Measurements from ENCODE around the gene FER.

The FER gene

DNA sequence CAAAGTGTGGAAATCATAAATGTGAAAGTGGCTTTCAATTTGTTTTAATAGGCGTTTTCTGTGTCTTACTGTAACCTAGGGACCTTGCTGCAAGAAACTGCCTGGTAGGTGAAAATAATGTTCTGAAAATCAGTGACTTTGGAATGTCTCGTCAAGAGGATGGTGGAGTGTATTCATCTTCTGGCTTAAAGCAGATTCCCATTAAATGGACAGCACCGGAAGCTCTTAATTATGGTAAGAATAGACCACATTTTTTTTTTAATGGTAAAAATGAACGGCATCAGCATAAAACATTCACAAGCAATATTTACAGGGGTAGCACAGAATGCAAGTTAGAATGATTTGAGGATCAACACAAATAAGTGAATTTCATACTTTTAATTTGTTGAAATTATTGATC, 433.0 kb downstream of the FER start:
- DNase-seq (ENCODE audit: low read depth): no peak

GRCh38 chr5:109186759-109187158, 439.1 kb downstream of the FER start:
- no peak for DNase-seq (ENCODE audit: low read depth)

GRCh38 chr5:109191153-109191558, 443.5 kb downstream of the FER start:
- DNase-seq (ENCODE audit: low read depth): no peak

DNA sequence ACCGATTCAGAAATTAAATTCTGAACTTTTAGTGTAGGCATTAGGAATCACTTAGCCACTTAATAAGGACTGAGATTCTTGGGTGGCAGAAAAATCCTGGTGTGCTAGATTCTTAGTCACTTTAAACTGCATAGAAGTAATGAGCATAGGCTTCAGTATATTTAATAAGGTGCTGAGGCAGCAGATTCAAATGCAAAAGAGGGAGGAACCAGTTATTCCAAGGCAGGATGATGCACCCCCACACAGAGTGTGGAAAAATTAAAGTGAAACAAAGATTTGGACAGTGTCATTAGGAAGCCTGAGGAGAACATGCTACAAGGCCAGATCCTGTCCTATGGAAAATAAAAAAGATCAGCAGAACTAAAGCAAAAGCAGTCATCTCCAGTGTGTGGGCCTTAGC, 444.3 kb downstream of the FER start:
- DNase-seq (ENCODE audit: low read depth): no peak

GRCh38 chr5:109192555-109193281, 445.0 kb downstream of the FER start:
- DNase-seq (ENCODE audit: low read depth): no peak

DNA sequence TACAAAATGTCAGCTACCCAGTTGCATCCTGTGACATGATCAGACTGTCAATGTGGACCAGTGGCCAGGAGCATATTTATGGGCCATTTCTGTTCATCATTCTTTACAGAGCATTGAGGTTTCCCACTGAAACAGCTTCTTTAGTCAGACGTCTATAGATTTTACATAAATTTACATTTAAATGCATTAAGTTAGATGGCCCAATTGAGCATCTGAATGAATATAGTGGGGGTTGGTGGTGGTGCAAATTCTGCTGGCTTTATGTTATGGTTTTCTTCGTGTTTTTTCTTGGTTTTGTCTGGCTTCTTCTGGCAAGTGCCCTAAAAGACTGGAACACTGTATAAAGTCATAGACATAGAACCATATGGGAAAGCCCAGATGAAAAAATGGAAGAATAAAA, 448.0 kb downstream of the FER start:
- no peak for DNase-seq (ENCODE audit: low read depth)

- DNase-seq (ENCODE audit: low read depth): no peak
Observed at GRCh38 chr5:109196087-109196822, 448.6 kb downstream of the FER start.

GRCh38 chr5:109196823-109197160, 449.1 kb downstream of the FER start:
- DNase-seq (ENCODE audit: low read depth): no peak

GRCh38 chr5:109199289-109199688, 451.6 kb downstream of the FER start:
- no peak for DNase-seq (ENCODE audit: low read depth)

- no peak for DNase-seq (ENCODE audit: low read depth)
Observed at GRCh38 chr5:109199799-109200620, 452.3 kb downstream of the FER start.

DNA sequence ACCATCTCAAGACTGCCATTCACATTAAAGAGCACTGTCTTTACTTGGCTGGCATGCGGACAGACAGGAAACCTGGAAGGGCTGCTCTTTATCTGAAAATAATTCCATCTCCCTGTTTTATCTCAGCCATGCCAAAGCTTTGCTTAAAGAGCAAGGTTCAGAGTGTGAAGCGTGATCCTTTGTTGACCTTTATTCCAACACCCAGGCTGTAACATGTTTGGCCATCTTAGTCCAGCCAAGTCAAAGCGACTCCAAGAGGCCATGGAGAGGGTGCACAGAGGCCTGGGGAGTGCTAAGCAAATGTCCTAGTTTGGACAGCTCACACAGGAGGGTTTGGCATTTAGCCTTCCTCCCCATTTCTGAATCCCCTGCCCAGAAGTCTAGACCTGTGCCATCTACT, 467.3 kb downstream of the FER start:
- DNase-seq (ENCODE audit: low read depth): no peak

- DNase-seq (ENCODE audit: low read depth): no peak
Observed at GRCh38 chr5:109218818-109219217, 471.1 kb downstream of the FER start.

DNA sequence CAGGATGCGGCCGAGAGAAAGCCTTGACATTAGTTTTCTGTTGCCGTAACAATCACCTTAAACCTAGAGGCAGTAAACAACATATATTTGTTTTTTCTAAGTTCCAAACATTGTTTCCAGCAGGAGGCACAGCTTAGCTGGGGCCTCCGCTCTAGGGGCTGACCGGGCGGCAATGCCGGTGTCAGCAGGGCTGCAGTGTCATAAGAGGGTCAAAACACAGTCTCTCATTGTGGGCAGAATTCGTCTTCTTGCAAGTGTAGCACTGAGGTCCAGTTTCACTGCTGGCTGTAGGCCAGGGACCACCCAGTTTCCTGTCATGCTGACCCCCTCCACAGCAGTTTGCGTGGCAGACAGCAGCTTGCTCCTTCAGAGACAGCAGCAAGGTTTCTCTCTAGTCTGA, 475.8 kb downstream of the FER start:
- DNase-seq (ENCODE audit: low read depth): no peak

- DNase-seq (ENCODE audit: low read depth): no peak
Observed at GRCh38 chr5:109224276-109224882, 476.7 kb downstream of the FER start.

DNA sequence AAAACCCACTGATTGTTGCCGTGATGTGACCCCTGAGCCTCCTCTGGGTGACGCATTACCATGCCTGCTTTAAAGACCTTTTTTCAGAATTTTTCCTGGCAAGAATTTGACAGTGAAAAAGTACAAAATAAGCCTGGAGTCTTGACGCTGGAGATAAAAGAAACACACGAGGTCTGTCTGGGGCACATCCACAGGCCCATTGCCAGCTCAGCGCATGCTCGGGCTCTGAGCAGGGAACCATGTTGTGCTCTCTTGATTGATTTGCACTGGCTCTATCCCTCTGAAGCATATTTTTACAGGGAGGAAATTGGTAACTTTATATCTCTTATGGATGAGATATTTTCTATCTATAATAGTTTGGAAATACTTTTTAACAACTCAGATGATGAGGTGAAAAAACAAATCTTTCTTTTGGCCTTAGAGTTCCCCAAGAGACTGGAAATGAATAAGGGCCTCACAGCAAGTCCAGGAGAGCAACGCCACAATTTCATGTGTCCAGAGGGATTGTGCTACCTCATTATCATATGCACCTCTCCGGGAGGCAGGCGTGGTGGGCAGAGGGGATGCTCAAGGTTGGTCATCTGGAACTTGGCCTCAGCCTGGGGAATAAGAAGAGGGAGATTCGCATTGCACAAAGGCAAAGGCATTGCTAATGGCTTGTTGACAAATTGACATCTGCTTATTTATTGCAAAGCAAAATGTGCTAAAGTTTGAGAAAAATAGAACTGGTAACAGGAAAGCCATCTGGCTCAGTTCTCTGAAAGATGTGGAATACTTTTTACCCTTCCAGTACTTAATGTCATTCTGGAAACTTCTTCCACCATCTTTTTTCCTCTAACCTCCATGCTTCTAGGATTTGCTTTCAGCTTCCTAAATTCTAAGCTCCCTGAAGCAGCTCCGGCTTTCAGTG, 478.3 kb downstream of the FER start:
- no peak for DNase-seq (ENCODE audit: low read depth)

GRCh38 chr5:109230369-109230768, 482.7 kb downstream of the FER start:
- DNase-seq (ENCODE audit: low read depth): no peak

DNA sequence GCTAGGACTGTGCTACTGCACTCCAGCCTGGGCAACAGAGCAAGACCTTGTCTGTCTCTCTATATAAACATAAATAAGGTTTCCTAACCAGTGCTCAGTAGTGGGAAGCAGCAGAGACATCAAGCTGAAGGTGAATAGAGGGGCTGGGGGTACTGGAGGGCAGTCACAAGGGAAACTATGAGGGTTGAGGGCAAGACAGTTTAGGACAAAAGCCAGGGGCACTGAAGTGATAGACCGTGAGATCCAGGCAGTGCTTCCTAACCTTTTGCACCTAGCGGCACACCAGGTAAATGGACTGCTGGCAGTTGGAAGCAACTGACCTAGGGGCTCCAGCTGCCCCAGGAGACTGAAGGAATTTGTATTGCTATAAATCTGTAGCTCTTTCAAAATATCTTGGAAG, 483.6 kb downstream of the FER start:
- no peak for DNase-seq (ENCODE audit: low read depth)

GRCh38 chr5:109234381-109234780, 486.7 kb downstream of the FER start:
- DNase-seq (ENCODE audit: low read depth): no peak

- no peak for DNase-seq (ENCODE audit: low read depth)
Observed at GRCh38 chr5:109239456-109239855, 491.8 kb downstream of the FER start.

- DNase-seq (ENCODE audit: low read depth): no peak
Observed at GRCh38 chr5:109242518-109242917, 494.8 kb downstream of the FER start.

DNA sequence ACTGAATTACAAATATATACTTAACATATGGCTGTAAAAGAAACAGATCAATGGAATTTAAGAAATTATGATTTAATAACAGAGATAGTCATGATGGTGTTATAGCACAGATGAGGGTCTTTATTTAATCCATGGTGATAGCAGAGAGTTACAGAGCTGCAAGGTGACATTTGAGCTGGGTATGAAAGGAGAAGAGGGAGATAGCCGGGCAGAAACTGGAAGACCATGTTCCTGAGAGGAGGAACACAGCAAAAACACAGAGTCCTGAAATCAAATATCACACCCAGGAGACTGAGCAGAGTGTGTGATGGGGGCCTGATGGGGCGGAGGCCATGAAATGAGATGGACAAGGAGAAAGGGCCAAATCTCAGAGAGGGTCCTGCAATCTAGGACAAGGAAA, 498.7 kb downstream of the FER start:
- no peak for DNase-seq (ENCODE audit: low read depth)

Measured in stimulated activated CD8-positive, alpha-beta memory T cell treated with anti-CD3 and anti-CD28 coated beads, Interleukin-15, amount 100 ng/mL, for 24 hours (primary cell).